Limb (tissue), 2 donors: ENCODE data around the gene PARVA.

Experiments
- DNase-seq, 2 donors: peaks; one replicate each; pipeline ENCODE4 v3.0.0-alpha.2; 2016; ENCODE audit errors: extremely low spot score in 2 of 2

The PARVA gene

GRCh38 chr11:12456651-12457579 lies 79.5 kb downstream of the PARVA start:
- DNase-seq = no peak

DNA sequence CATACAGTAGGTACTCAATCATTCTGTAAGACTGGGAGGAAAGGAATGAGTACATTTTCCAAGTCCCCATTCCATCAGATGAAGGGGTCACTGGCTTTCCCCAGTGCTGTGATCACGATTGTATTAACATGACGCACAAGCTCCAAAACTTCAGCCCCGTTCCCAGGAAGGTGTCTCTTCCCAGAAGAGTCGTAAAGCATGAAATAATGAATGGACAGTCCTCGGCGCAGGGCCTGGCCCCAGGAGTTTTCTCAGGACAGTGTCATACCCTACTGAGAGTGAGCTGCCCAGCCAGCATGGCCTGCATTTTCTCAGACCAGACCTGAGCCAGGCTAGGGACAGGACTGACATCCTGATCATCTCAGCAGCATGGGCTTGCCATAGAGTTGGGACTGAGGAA lies 80.7 kb downstream of the PARVA start:
- DNase-seq = peak in 1 of 2 donors; percentile 22

- peak in 1 of 2 donors; percentile 2 for DNase-seq
These were observed 82.0 kb downstream of the PARVA start for GRCh38 chr11:12459374-12459773.

DNA sequence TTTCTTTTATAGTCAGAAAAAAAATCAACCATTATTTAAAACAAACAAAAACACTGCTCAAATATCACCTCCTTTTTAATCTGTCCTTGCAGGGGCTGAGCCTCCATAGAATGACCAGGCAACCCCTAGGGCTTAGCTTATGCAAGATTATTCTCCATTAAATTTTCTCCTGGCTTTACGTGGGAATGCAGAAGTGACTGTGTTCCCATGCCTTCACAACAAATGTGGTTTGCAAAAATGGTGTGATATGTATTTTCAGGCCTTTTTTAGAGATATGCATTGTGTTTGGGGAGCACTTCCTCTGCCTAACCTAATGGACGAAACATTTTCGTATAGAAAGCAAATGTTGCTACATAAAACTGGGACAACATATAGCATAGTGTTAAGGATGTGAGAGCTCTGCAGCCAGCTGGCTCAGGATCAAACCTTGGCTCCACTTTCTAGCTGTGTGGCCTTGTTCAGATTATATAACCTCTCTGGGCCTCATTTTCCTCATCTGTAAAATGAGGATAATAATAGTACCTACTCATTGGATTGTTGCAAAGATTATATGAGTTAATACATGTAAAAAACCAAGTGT lies 82.6 kb downstream of the PARVA start:
- peak in 1 of 2 donors; percentile 17 for DNase-seq

GRCh38 chr11:12460466-12460865 lies 83.1 kb downstream of the PARVA start:
- peak in 1 of 2 donors; percentile 2 for DNase-seq

DNA sequence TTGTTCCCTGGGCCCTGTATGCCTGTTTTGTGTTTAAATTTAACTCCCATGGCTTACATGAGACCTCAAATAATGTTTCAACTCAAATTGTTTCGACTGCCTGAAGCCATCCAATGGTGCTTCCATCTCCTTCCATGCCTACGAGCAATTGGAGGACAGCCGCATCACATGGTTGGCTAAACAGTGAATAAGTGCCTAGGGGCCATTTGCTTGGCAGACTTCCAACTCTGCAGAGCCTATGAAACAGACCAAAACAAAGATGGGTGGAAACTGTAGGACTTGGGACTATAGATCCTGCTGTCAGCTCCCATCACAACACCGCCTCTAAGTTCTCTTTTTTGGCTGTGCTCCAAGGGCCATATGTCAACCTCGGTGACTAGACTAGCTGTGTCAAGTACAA lies 84.1 kb downstream of the PARVA start:
- peak in 1 of 2 donors; percentile 55 for DNase-seq

DNA sequence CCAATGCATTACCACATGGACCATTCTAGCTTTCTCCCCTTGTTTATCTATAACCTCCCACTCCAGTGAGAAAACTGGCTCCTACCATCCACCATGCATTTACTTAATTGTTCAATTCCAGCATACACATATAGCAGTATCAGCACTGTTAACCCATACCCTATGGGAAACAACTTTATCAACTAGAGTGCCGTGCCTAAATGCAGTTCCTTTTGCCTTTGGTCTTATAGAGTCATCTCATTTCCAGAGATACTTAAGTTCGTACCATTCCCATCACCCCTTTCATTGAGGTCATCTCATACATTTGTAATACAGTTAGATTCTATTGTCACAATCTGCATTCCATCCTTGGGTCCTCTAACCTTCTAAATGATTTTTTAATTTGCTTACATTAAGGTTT lies 86.9 kb downstream of the PARVA start:
- DNase-seq = no peak

DNA sequence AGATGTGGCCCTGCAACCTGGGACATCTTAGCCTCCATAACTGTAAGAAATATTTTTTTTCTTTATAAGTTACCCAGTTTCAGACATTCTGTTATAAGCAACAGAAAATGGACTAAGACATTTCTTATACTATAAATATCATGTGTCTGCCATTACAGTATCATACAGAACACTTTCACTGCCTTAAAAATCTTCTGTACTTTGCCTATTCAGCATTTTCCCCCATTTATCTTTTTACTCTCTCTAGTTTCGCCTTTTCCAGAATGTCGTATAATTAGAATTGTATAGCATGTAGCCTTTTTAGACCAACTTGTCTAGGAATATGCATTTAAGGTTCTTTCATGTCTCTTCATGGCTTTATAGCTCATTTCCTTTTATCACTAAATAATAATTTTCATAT lies 88.0 kb downstream of the PARVA start:
- DNase-seq = no peak

DNA sequence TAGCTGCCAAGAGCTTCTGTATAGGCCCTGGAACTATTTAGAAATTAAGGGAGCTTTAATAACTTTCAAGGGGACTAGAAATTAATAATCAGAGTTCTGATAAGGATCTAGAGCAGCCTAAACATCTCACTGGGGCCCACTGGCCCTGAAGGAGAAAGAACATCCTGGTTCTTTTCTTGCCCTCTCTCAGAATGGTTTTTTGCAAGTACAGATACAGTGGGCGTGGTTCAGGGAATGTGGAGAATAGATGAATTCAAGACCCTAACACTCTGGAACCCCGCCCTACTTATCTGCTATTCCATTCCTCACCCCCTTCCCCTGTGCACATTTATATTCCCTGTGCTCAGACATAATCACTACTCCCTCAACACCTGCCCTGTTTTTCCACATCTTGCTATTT lies 90.2 kb downstream of the PARVA start:
- no peak for DNase-seq

GRCh38 chr11:12469451-12469850 lies 92.1 kb downstream of the PARVA start:
- peak in 1 of 2 donors; percentile 63 for DNase-seq

GRCh38 chr11:12470236-12470635 lies 92.9 kb downstream of the PARVA start:
- DNase-seq = no peak

GRCh38 chr11:12472401-12473005 lies 95.1 kb downstream of the PARVA start:
- DNase-seq = no peak

- DNase-seq = no peak
These were observed 96.0 kb downstream of the PARVA start for GRCh38 chr11:12473381-12473780.

- DNase-seq = no peak
These were observed 97.5 kb downstream of the PARVA start for GRCh38 chr11:12474871-12475270.

- DNase-seq = no peak
These were observed 101.4 kb downstream of the PARVA start for GRCh38 chr11:12478743-12479142.

GRCh38 chr11:12480401-12480800 lies 103.0 kb downstream of the PARVA start:
- no peak for DNase-seq

GRCh38 chr11:12482839-12483238 lies 105.5 kb downstream of the PARVA start:
- DNase-seq = no peak

GRCh38 chr11:12483604-12484003 lies 106.2 kb downstream of the PARVA start:
- no peak for DNase-seq

DNA sequence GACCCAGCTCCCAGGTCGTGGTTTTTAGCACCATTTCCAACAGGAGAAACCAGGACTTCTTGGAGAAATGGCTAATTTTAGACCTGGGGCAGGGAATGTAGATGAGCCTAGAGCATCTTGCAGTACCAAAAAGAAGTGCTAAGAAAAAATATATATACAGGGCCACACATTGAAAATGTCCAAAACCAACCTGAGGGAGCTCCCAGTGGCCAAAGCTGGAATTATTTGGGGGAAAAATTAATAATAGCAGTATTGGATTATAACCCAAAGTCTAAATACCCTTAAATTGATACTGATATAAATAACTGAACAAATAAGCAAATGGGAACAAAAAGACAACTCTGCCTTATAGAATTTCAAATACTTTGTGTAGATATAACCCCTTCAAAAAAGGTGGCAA lies 108.0 kb downstream of the PARVA start:
- no peak for DNase-seq

GRCh38 chr11:12489246-12489772 lies 111.9 kb downstream of the PARVA start:
- no peak for DNase-seq

GRCh38 chr11:12494699-12495098 lies 117.3 kb downstream of the PARVA start:
- no peak for DNase-seq
